NOMO-1 treated with DMSO at 0.1 percent for 48 hours (cell line): ENCODE measurements around the gene SLC26A11.

Experiments used
- DNase-seq: peaks from one replicate; lab custom pipeline; 2025; ENCODE audit not compliant: unreplicated experiment; lab: John Stamatoyannopoulos, UW

The SLC26A11 gene

GRCh38 chr17:80217703-80218362 lies 2.4 kb upstream of the SLC26A11 start:
- no peak for DNase-seq

GRCh38 chr17:80218391-80218790 lies 1.8 kb upstream of the SLC26A11 start:
- no peak for DNase-seq

GRCh38 chr17:80219013-80219762 lies 1.0 kb upstream of the SLC26A11 start:
- DNase-seq, result peak; percentile 95

- no peak for DNase-seq
Measured at GRCh38 chr17:80219763-80220053, 519 bp upstream of the SLC26A11 start.

GRCh38 chr17:80220736-80221215 lies 549 bp downstream of the SLC26A11 start:
- DNase-seq, result no peak

- DNase-seq, result no peak
Measured at GRCh38 chr17:80221351-80222105, 1.3 kb downstream of the SLC26A11 start.

GRCh38 chr17:80222376-80223141 lies 2.3 kb downstream of the SLC26A11 start:
- no peak for DNase-seq

- DNase-seq, result no peak
Measured at GRCh38 chr17:80223142-80223815, 3.1 kb downstream of the SLC26A11 start.

- no peak for DNase-seq
Measured at GRCh38 chr17:80223838-80224497, 3.7 kb downstream of the SLC26A11 start.

GRCh38 chr17:80224683-80225082 lies 4.5 kb downstream of the SLC26A11 start:
- no peak for DNase-seq

GRCh38 chr17:80225230-80225629 lies 5.0 kb downstream of the SLC26A11 start:
- no peak for DNase-seq

- DNase-seq, result no peak
Measured at GRCh38 chr17:80227156-80227555, 6.9 kb downstream of the SLC26A11 start.

GRCh38 chr17:80227666-80228065 lies 7.4 kb downstream of the SLC26A11 start:
- no peak for DNase-seq

GRCh38 chr17:80228477-80228876 lies 8.2 kb downstream of the SLC26A11 start:
- no peak for DNase-seq

- no peak for DNase-seq
Measured at GRCh38 chr17:80229011-80229410, 8.8 kb downstream of the SLC26A11 start.

GRCh38 chr17:80232438-80232837 lies 12.2 kb downstream of the SLC26A11 start:
- no peak for DNase-seq

- no peak for DNase-seq
Measured at GRCh38 chr17:80233202-80233601, 13.0 kb downstream of the SLC26A11 start.

GRCh38 chr17:80236911-80237310 lies 16.7 kb downstream of the SLC26A11 start:
- DNase-seq, result no peak

- DNase-seq, result no peak
Measured at GRCh38 chr17:80237386-80237785, 17.2 kb downstream of the SLC26A11 start.

- DNase-seq, result no peak
Measured at GRCh38 chr17:80242505-80242904, 22.3 kb downstream of the SLC26A11 start.
